HEK293T (cell line): Measurements from ENCODE around the gene ZNRF1.

Experiments
- FOXA1 ChIP-seq: fragments of 450-650 bp; IDR thresholded peaks from 2 replicates; pipeline ENCODE4 v1.6.1; 2016; ENCODE audit warnings: mild to moderate bottlenecking
- SP1 ChIP-seq: fragments of 450-650 bp; IDR thresholded peaks from 2 replicates; pipeline ENCODE4 v1.6.1; 2017
- SUZ12 ChIP-seq: fragments of 450-650 bp; IDR thresholded peaks from 2 replicates; pipeline ENCODE4 v1.6.1; 2016; ENCODE audit warnings: mild to moderate bottlenecking

DNA sequence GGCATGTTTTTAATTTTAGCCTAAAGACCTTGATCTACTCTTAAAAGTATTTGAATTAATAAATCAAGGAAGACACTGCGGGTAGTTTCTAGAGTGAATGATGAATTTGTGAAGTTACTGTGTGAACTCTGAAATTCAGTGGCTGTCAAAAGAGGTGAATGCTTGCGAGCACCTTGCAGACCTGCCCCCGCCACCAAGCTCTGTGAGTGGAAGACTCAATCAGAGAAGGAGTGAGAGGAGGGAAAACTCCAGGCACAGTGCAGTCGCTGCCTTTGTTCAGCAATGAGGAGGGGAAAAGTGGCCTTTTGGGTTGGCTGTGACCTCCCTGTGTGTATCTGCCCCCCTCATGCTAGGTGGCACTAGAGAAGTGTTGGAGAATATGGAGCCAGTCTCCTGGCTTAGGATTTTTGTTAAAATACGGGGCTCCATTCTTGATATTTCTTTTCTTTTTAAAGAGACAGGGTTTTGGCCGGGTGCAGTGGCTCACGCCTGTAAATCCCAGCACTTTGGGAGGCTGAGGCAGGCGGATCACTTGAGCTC is 64.8 kb downstream of the ZNRF1 start:
- TF ChIP-seq SUZ12 (no peak), FOXA1 (no peak), SP1 (no peak)
